Tibial artery (tissue), 4 donors: ENCODE data around the gene FBXO10.

ENCODE experiments used
- DNase-seq, 2 donors: peaks; one replicate each; pipeline ENCODE4 v3.0.0-alpha.2; 2019
- H3K27ac ChIP-seq, 2 donors: fragments of 200-600 bp; sonication (generic) in 1 of 2; 1 replicate in 1 of 2; 2 replicates in 1 of 2; pipeline ENCODE4 v1.5.1; 2018 to 2019; ENCODE audit warnings: mild to moderate bottlenecking in 1 of 2
- H3K27me3 ChIP-seq, 2 donors: fragments of 200-600 bp; sonication (generic) in 1 of 2; one replicate each; pipeline versions ENCODE4 v1.5.1 to v1.6.0; 2016 to 2019
- H3K36me3 ChIP-seq, 3 donors: fragments of 200-600 bp; sonication (generic) in 2 of 3; one replicate each; pipeline ENCODE4 v1.5.1; 2016 to 2019; ENCODE audit warnings: mild to moderate bottlenecking in 2 of 3
- H3K4me1 ChIP-seq, 4 donors: fragments of 200-600 bp; sonication (generic) in 2 of 4; 1 replicate in 3 of 4; 2 replicates in 1 of 4; pipeline ENCODE4 v1.5.1; 2016 to 2019
- H3K4me3 ChIP-seq, 2 donors: fragments of 200-600 bp; sonication (generic) in 1 of 2; 1 replicate in 1 of 2; 2 replicates in 1 of 2; pipeline ENCODE4 v1.5.1; 2018 to 2019; ENCODE audit warnings: mild to moderate bottlenecking in 2 of 2
- H3K9me3 ChIP-seq, 3 donors: fragments of 200-600 bp; sonication (generic) in 1 of 3; one replicate each; pipeline ENCODE4 v1.5.1; 2016 to 2019
- CTCF ChIP-seq, 2 experiments: fragments of 200-600 bp in 1 of 2; fragments of 450-650 bp in 1 of 2; IDR thresholded peaks; one replicate each; pipeline ENCODE4 v1.5.1; 2017 to 2019; ENCODE audit warnings: antibody characterized with exemption in 2 of 2, mild to moderate bottlenecking in 1 of 2, moderate library complexity in 1 of 2
- intact Hi-C: fragments of 100-400 bp; cut with DNase I; formaldehyde crosslinking; loops from one replicate; pipeline ENCODE4 v1.15.0; 2023; ENCODE audit warnings: low total_unique reads

Gene FBXO10

DNA sequence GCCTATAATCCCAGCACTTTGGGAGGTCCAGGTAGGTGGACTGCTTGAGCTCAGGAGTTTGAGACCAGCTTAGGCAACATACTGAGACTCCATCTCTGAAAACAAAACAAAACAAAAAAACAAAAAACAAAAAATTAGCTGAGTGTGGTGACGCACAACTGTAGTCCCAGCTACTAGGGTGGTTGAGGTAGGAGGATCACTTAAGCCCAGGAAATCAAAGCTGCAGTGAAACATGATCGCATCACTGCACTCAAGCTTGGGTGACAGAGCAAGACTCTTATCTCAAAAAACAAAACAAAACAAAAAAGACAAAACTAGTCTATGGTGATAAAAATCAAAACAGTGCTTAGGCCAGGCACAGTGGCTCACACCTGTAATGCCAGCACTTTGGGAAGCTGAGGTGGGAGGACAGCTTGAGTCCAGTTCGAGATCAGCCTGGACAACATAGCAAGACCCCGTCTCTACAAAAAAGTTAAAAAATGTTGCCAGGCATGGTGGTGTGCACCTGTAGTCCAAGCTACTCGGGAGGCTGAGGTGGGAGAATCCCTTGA, 28.8 kb downstream of the FBXO10 start:
- no peaks in the 10 kb centered on the region for H3K4me1 ChIP-seq
- no peaks in the 10 kb centered on the region for H3K27me3 ChIP-seq
- no peaks in the 10 kb centered on the region for H3K9me3 ChIP-seq
- H3K36me3 ChIP-seq = no peaks in the 10 kb centered on the region
- intact Hi-C loops = no loop called here
- no peak overlapping the region for H3K4me3 ChIP-seq
- no peak for TF ChIP-seq CTCF (IDR thresholded peaks at IDR 0.05)
- H3K27ac ChIP-seq = no peak overlapping the region
- no peak for DNase-seq

- TF ChIP-seq CTCF (IDR thresholded peaks at IDR 0.05) = no peak
- H3K27ac ChIP-seq = no peak overlapping the region
- no peak for DNase-seq
- H3K4me1 ChIP-seq = peaks cover 0 to 12% (median 0%) of the 10 kb centered on the region in 4 donors
- no peak overlapping the region for H3K4me3 ChIP-seq
- intact Hi-C loops = no loop called here
- H3K36me3 ChIP-seq = peaks cover 0 to 15% (median 12%) of the 10 kb centered on the region in 3 donors
- H3K9me3 ChIP-seq = no peaks in the 10 kb centered on the region
- H3K27me3 ChIP-seq = no peaks in the 10 kb centered on the region
Observed at GRCh38 chr9:37543468-37543867, 32.7 kb downstream of the FBXO10 start.

DNA sequence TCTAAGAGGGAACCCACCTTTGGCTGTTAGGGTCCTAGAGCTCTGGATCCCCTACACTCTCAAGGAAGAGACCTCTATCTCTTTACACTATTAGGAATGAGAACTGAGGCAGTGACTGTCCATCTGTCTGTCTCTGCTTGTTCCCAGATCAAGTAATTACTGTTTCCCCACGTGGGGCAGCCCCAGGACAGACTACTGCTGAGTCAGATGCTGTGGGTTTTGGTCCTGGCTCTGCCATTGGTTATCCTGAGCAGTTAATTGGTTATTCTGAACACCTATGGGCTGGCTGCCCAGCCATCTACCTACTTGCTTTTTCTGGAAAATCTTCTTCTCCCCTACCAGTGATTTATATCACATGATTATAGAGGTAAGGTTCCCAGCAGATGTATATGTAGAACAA, 33.3 kb downstream of the FBXO10 start:
- H3K27me3 ChIP-seq = no peaks in the 10 kb centered on the region
- H3K36me3 ChIP-seq = peaks cover 0 to 17% (median 15%) of the 10 kb centered on the region in 3 donors
- no peak overlapping the region for H3K4me3 ChIP-seq
- intact Hi-C loops = no loop called here
- H3K27ac ChIP-seq = no peak overlapping the region
- no peaks in the 10 kb centered on the region for H3K9me3 ChIP-seq
- peaks cover 0 to 12% (median 0%) of the 10 kb centered on the region in 4 donors for H3K4me1 ChIP-seq
- no peak for TF ChIP-seq CTCF (IDR thresholded peaks at IDR 0.05)
- no peak for DNase-seq

DNA sequence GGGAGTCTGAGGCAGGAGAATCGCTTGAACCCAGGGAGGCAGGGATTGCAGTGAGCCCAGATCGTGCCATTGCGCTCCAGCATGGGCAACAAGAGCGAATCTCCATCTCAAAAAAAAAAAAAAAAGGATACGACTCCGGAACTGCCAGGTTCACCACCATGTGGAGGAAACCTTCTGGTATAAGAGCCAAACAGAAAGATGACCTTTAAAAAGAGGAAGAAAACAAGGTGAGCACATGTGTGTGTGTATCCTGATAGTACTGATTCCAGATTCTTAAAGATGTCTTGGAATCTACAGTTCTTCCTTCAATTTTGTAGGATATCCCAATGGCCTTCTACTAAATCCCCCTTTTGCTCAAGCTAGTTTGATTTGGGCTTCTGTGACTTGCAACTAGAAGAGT, 33.7 kb downstream of the FBXO10 start:
- Histone ChIP-seq H3K36me3 (peaks cover 3 to 22% (median 15%) of the 10 kb centered on the region in 3 donors), H3K4me3 (no peak overlapping the region), H3K9me3 (no peaks in the 10 kb centered on the region), H3K27me3 (no peaks in the 10 kb centered on the region), H3K4me1 (peaks cover 0 to 12% (median 0%) of the 10 kb centered on the region in 4 donors), H3K27ac (no peak overlapping the region)
- intact Hi-C loops = no loop called here
- no peak for DNase-seq
- no peak for TF ChIP-seq CTCF (IDR thresholded peaks at IDR 0.05)

DNA sequence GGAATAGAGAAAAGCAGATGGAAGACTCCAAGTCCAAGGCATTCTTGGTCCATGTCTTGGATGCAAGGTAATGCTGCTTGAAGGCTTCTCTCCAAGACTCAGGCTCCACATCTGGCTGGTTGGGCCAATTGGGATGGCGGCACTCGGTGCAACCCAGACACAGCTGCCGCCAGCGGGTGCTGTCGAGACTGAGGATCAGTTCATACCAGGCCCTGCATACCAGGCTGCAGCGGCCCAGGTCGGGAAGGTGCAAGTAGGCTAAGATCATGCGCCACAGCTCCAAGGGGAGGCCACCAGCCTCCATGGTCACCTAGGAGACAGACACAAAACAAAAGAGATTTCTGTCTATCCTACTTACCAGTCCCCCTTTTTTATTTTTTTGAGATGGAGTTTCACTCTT, 34.7 kb downstream of the FBXO10 start:
- no peaks in the 10 kb centered on the region for H3K9me3 ChIP-seq
- TF ChIP-seq CTCF (IDR thresholded peaks at IDR 0.05) = no peak
- H3K4me1 ChIP-seq = peaks cover 0 to 12% (median 0%) of the 10 kb centered on the region in 4 donors
- intact Hi-C loops = no loop called here
- H3K27me3 ChIP-seq = no peaks in the 10 kb centered on the region
- H3K4me3 ChIP-seq = no peak overlapping the region
- peaks cover 9 to 32% (median 26%) of the 10 kb centered on the region in 3 donors for H3K36me3 ChIP-seq
- DNase-seq = no peak
- no peak overlapping the region for H3K27ac ChIP-seq

DNA sequence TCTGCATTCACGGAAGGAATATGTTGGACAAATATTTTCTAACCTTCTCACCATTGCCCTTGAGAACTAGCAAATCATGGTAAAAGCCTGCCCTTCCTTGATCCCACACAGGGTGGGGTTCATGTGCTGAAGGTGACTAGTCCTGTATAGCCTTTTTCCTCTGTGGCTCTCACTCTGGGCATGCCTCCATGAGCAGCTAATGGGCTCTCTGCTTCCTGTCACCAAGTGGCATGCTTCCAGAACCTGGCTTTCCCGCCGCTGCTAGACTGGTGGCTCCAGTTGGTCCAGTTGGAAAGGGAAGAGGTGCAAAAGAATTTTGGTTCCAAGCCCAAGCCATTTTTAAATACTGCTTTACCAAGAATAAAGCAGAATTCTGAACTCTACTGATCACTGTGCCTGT, 35.5 kb downstream of the FBXO10 start:
- no peak overlapping the region for H3K4me3 ChIP-seq
- H3K4me1 ChIP-seq = peaks cover 0 to 12% (median 0%) of the 10 kb centered on the region in 4 donors
- no peaks in the 10 kb centered on the region for H3K27me3 ChIP-seq
- no peak overlapping the region for H3K27ac ChIP-seq
- H3K9me3 ChIP-seq = no peaks in the 10 kb centered on the region
- H3K36me3 ChIP-seq = peaks cover 14 to 40% (median 31%) of the 10 kb centered on the region in 3 donors
- DNase-seq = no peak
- TF ChIP-seq CTCF (IDR thresholded peaks at IDR 0.05) = no peak
- intact Hi-C loops = no loop called here
